Stimulated activated CD8-positive, alpha-beta memory T cell treated with anti-CD3 and anti-CD28 coated beads, Interleukin-12 subunit alpha, Interleukin-12 subunit beta, amount 100 ng/mL, for 24 hours (primary cell): ENCODE results near the gene DYRK1B.
A peak's percentile ranks its signal among the peaks of the same experiment; 100 is the strongest.
"Not testable (repeated sequence)": the region's sequence is repeated elsewhere in the genome, so short reads cannot be mapped to it uniquely, and the experiment has no call there.

ENCODE experiments used
- DNase-seq: peaks from one replicate; pipeline ENCODE4 v3.0.0-alpha.2; 2020; ENCODE audit errors: extremely low read depth

Gene DYRK1B

GRCh38 chr19:39810424-39810823, 23.5 kb downstream of the DYRK1B start:
- no peak for DNase-seq

GRCh38 chr19:39809368-39809767, 24.6 kb downstream of the DYRK1B start:
- no peak for DNase-seq

GRCh38 chr19:39808688-39809087, 25.3 kb downstream of the DYRK1B start:
- DNase-seq, result not testable (repeated sequence)

GRCh38 chr19:39807846-39808364, 26.1 kb downstream of the DYRK1B start:
- no peak for DNase-seq

GRCh38 chr19:39805104-39805503, 28.9 kb downstream of the DYRK1B start:
- no peak for DNase-seq

- DNase-seq, result no peak
Observed at GRCh38 chr19:39802958-39803357, 31.0 kb downstream of the DYRK1B start.

GRCh38 chr19:39797083-39797482, 36.9 kb downstream of the DYRK1B start:
- DNase-seq, result no peak

GRCh38 chr19:39796000-39796498, 37.9 kb downstream of the DYRK1B start:
- DNase-seq, result no peak

- DNase-seq, result no peak
Observed at GRCh38 chr19:39795001-39795400, 39.0 kb downstream of the DYRK1B start.

GRCh38 chr19:39792999-39793546, 40.9 kb downstream of the DYRK1B start:
- DNase-seq, result peak; percentile 20

GRCh38 chr19:39788244-39788643, 45.7 kb downstream of the DYRK1B start:
- no peak for DNase-seq

- DNase-seq, result no peak
Observed at GRCh38 chr19:39780894-39781293, 53.1 kb downstream of the DYRK1B start.

GRCh38 chr19:39778763-39779162, 55.2 kb downstream of the DYRK1B start, which contains the start of gene LEUTX:
LEUTX (plus strand) TSS chr19:39778854; CDS start chr19:39778921, 67 bp downstream.
- DNase-seq, result no peak
